ENCODE results near the gene TST. TPM values are rescaled to one million over a fixed set of nuclear protein-coding genes. Genes with fewer than 3 reads are reported as not detected.

TST gene
- total RNA-seq, 1 donor, result 6.7 TPM

GRCh38 chr22:37015587-37015878 is 3.7 kb downstream of the TST start:
- Histone ChIP-seq H3K4me3 (ENCODE audit: low read length) (no peak overlapping the region), H3K4me1 (ENCODE audit: insufficient read depth, low read length) (peaks cover 18% of the 10 kb centered on the region), H3K27me3 (ENCODE audit: insufficient read depth, low read length) (no peaks in the 10 kb centered on the region), H3K9me3 (ENCODE audit: low read depth, low read length) (no peaks in the 10 kb centered on the region)

GRCh38 chr22:37014835-37015586 is 4.2 kb downstream of the TST start:
- H3K27me3 ChIP-seq (ENCODE audit: insufficient read depth, low read length), result no peaks in the 10 kb centered on the region
- no peaks in the 10 kb centered on the region for H3K9me3 ChIP-seq (ENCODE audit: low read depth, low read length)
- no peak overlapping the region for H3K4me3 ChIP-seq (ENCODE audit: low read length)
- peaks cover 13% of the 10 kb centered on the region for H3K4me1 ChIP-seq (ENCODE audit: insufficient read depth, low read length)

GRCh38 chr22:37014415-37014806 is 4.8 kb downstream of the TST start:
- H3K9me3 ChIP-seq (ENCODE audit: low read depth, low read length), result no peaks in the 10 kb centered on the region
- H3K27me3 ChIP-seq (ENCODE audit: insufficient read depth, low read length), result no peaks in the 10 kb centered on the region
- H3K4me3 ChIP-seq (ENCODE audit: low read length), result no peak overlapping the region
- peaks cover 12% of the 10 kb centered on the region for H3K4me1 ChIP-seq (ENCODE audit: insufficient read depth, low read length)

- no peaks in the 10 kb centered on the region for H3K9me3 ChIP-seq (ENCODE audit: low read depth, low read length)
These were observed 6.3 kb downstream of the TST start for GRCh38 chr22:37012956-37013355.

GRCh38 chr22:37012262-37012904 is 6.9 kb downstream of the TST start:
- H3K4me3 ChIP-seq (ENCODE audit: low read length), result no peak overlapping the region
- H3K4me1 ChIP-seq (ENCODE audit: insufficient read depth, low read length), result no peaks in the 10 kb centered on the region
- H3K27me3 ChIP-seq (ENCODE audit: insufficient read depth, low read length), result no peaks in the 10 kb centered on the region
- no peaks in the 10 kb centered on the region for H3K9me3 ChIP-seq (ENCODE audit: low read depth, low read length)

More at GRCh38 chr22:37012956-37013355, 6.3 kb downstream of the TST start:
- Histone ChIP-seq H3K4me1 (ENCODE audit: insufficient read depth, low read length) (no peaks in the 10 kb centered on the region), H3K27me3 (ENCODE audit: insufficient read depth, low read length) (no peaks in the 10 kb centered on the region), H3K4me3 (ENCODE audit: low read length) (no peak overlapping the region)

- H3K4me1 ChIP-seq (ENCODE audit: insufficient read depth, low read length), result no peaks in the 10 kb centered on the region
- H3K4me3 ChIP-seq (ENCODE audit: low read length), result no peak overlapping the region
- H3K9me3 ChIP-seq (ENCODE audit: low read depth, low read length), result no peaks in the 10 kb centered on the region
- no peaks in the 10 kb centered on the region for H3K27me3 ChIP-seq (ENCODE audit: insufficient read depth, low read length)
These were observed 7.8 kb downstream of the TST start for GRCh38 chr22:37011472-37011871.

GRCh38 chr22:37010976-37011375 is 8.3 kb downstream of the TST start:
- H3K9me3 ChIP-seq (ENCODE audit: low read depth, low read length), result no peaks in the 10 kb centered on the region
- H3K4me3 ChIP-seq (ENCODE audit: low read length), result no peak overlapping the region
- H3K4me1 ChIP-seq (ENCODE audit: insufficient read depth, low read length), result no peaks in the 10 kb centered on the region

GRCh38 chr22:37010174-37010573 is 9.1 kb downstream of the TST start:
- H3K4me3 ChIP-seq (ENCODE audit: low read length), result no peak overlapping the region
- H3K9me3 ChIP-seq (ENCODE audit: low read depth, low read length), result no peaks in the 10 kb centered on the region
- no peaks in the 10 kb centered on the region for H3K27me3 ChIP-seq (ENCODE audit: insufficient read depth, low read length)
- no peaks in the 10 kb centered on the region for H3K4me1 ChIP-seq (ENCODE audit: insufficient read depth, low read length)

More at GRCh38 chr22:37010976-37011375, 8.3 kb downstream of the TST start:
- H3K27me3 ChIP-seq (ENCODE audit: insufficient read depth, low read length), result no peaks in the 10 kb centered on the region

- no peak overlapping the region for H3K4me3 ChIP-seq (ENCODE audit: low read length)
- no peaks in the 10 kb centered on the region for H3K27me3 ChIP-seq (ENCODE audit: insufficient read depth, low read length)
- no peaks in the 10 kb centered on the region for H3K9me3 ChIP-seq (ENCODE audit: low read depth, low read length)
- H3K4me1 ChIP-seq (ENCODE audit: insufficient read depth, low read length), result no peaks in the 10 kb centered on the region
These were observed 9.8 kb downstream of the TST start for GRCh38 chr22:37009490-37009889.

GRCh38 chr22:37008365-37008764 is 10.9 kb downstream of the TST start:
- no peak overlapping the region for H3K4me3 ChIP-seq (ENCODE audit: low read length)
- no peaks in the 10 kb centered on the region for H3K9me3 ChIP-seq (ENCODE audit: low read depth, low read length)

GRCh38 chr22:37007651-37008050 is 11.6 kb downstream of the TST start:
- H3K27me3 ChIP-seq (ENCODE audit: insufficient read depth, low read length), result no peaks in the 10 kb centered on the region
- no peaks in the 10 kb centered on the region for H3K9me3 ChIP-seq (ENCODE audit: low read depth, low read length)
- no peaks in the 10 kb centered on the region for H3K4me1 ChIP-seq (ENCODE audit: insufficient read depth, low read length)
- no peak overlapping the region for H3K4me3 ChIP-seq (ENCODE audit: low read length)

More at GRCh38 chr22:37008365-37008764, 10.9 kb downstream of the TST start:
- no peaks in the 10 kb centered on the region for H3K4me1 ChIP-seq (ENCODE audit: insufficient read depth, low read length)
- H3K27me3 ChIP-seq (ENCODE audit: insufficient read depth, low read length), result no peaks in the 10 kb centered on the region

- Histone ChIP-seq H3K27me3 (ENCODE audit: insufficient read depth, low read length) (no peaks in the 10 kb centered on the region), H3K9me3 (ENCODE audit: low read depth, low read length) (no peaks in the 10 kb centered on the region), H3K4me1 (ENCODE audit: insufficient read depth, low read length) (no peaks in the 10 kb centered on the region), H3K4me3 (ENCODE audit: low read length) (no peak overlapping the region)
These were observed 16.6 kb downstream of the TST start for GRCh38 chr22:37002633-37003032.

GRCh38 chr22:37001826-37002225 is 17.4 kb downstream of the TST start:
- Histone ChIP-seq H3K9me3 (ENCODE audit: low read depth, low read length) (no peaks in the 10 kb centered on the region), H3K4me1 (ENCODE audit: insufficient read depth, low read length) (no peaks in the 10 kb centered on the region), H3K27me3 (ENCODE audit: insufficient read depth, low read length) (no peaks in the 10 kb centered on the region), H3K4me3 (ENCODE audit: low read length) (no peak overlapping the region)

- no peaks in the 10 kb centered on the region for H3K27me3 ChIP-seq (ENCODE audit: insufficient read depth, low read length)
- H3K4me1 ChIP-seq (ENCODE audit: insufficient read depth, low read length), result no peaks in the 10 kb centered on the region
- H3K9me3 ChIP-seq (ENCODE audit: low read depth, low read length), result no peaks in the 10 kb centered on the region
- no peak overlapping the region for H3K4me3 ChIP-seq (ENCODE audit: low read length)
These were observed 18.3 kb downstream of the TST start for GRCh38 chr22:37000676-37001534.

- H3K27me3 ChIP-seq (ENCODE audit: insufficient read depth, low read length), result no peaks in the 10 kb centered on the region
- H3K4me3 ChIP-seq (ENCODE audit: low read length), result no peak overlapping the region
- H3K9me3 ChIP-seq (ENCODE audit: low read depth, low read length), result no peaks in the 10 kb centered on the region
- no peaks in the 10 kb centered on the region for H3K4me1 ChIP-seq (ENCODE audit: insufficient read depth, low read length)
These were observed 19.8 kb downstream of the TST start for GRCh38 chr22:36999463-36999862.

Data from mononuclear cell (primary cell).